ENCODE results near the gene GPR18.
"Not testable (repeated sequence)": the region's sequence is repeated elsewhere in the genome, so short reads cannot be mapped to it uniquely, and the experiment has no call there.

GPR18 gene

DNA sequence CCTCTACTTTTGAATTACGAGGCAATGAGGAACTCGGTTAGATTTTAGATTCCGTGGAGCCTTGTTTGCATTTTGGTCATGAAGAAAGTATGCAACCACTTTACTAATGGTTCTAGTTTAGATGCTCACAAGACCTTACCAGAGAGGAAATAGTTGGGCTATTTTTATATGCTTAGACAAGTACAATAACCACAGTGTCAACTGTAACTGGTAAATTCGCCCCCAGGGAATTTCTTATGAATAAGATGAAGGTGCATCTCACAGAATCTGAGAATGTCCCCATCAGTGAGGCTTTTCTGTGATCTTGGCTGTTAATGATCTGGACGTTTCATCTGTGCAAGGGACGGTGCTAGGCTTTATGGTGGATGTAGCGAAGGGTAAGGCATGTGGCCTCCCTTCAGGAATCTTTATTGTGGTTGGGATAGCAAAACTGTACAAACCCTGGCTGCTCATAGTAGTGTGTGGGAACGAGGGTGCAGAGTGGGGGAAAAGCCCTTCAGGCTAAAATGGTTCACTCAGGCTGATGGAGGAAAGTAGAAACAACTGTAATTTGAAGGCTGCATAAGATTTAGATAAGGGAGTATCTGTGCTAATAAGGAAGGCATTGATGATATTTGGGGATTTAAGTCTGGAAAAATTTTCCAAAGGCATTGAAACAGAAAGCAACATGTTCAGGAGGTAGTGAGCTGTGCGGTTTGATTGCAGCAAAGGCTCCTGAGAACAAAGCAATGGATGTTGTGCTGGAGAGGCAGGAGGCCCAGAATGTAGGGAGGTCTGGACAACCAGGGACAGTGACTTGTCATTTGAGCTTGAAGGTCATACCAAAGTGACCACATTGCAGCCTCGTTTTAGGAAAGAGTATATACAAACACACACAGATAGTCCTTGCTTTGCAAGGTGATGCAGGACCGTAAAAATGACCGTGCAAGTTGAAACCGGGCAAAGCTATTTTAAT, 29.2 kb downstream of the GPR18 start:
- DNase-seq (ENCODE audit: low read depth in 2 of 2): no peak

- no peak for DNase-seq (ENCODE audit: low read depth in 2 of 2)
These were observed 30.1 kb downstream of the GPR18 start for GRCh38 chr13:99227909-99228688.

- no peak for DNase-seq (ENCODE audit: low read depth in 2 of 2)
These were observed 30.8 kb downstream of the GPR18 start for GRCh38 chr13:99227331-99227900.

DNA sequence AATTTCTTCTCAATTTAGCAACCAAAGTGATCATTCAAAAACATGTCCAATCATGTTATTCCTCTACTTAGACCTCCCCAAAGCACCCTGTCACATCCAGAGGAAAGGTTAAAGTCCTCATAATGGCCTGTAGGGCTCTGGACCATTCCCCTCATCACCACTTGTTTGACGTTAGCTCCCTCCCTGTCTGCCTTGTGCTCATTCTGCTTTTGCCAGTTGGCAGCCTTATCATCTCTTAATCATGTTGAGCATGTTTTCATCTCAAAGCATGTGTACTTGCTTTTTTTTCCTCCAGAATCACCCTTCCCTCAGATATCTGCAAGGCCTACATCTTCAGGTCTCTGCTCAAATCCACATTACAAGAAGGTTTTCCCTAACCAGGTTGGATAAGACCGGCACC, 31.7 kb downstream of the GPR18 start:
- DNase-seq (ENCODE audit: low read depth in 2 of 2): no peak

DNA sequence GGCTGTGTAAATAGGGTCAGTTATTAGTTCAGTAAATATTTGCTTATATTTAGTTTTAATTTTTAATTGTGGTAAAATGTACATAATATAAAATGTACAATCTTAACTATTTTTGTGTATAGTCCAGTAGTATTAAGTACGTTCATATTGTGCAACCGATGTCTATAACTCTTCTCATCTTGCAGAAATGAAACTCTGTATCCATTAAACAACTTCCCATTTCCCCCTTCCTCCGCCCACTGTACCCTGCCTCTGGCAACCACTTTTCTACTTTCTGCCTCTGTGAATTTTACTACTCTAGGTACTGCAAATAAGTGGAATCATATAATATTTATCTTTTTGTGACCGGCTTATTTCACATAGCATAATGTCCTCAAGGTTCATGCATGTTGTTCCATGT, 33.1 kb downstream of the GPR18 start:
- DNase-seq (ENCODE audit: low read depth in 2 of 2): no peak

DNA sequence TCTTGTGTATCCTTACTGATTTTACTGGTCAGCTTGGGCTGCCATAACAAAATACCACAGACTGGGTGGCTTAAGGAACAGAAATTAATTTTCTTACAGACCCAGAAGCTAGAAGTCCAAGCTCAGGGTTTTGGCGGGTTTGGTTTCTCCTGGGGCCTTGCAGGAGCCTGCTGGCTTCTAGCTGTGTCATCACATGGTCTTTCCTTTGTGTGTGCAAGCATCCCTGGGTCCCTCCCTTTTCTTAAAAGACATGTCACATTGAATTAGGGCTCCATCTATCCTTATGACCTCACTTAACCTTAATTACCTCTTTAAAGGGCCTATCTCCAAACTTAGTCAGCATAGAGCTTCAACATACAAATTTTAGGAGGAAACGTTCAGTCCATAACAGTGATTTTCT, 34.2 kb downstream of the GPR18 start:
- DNase-seq (ENCODE audit: low read depth in 2 of 2): no peak

GRCh38 chr13:99223587-99223986, 34.6 kb downstream of the GPR18 start:
- no peak for DNase-seq (ENCODE audit: low read depth in 2 of 2)

- no peak for DNase-seq (ENCODE audit: low read depth in 2 of 2)
These were observed 36.5 kb downstream of the GPR18 start for GRCh38 chr13:99221567-99222239.

DNA sequence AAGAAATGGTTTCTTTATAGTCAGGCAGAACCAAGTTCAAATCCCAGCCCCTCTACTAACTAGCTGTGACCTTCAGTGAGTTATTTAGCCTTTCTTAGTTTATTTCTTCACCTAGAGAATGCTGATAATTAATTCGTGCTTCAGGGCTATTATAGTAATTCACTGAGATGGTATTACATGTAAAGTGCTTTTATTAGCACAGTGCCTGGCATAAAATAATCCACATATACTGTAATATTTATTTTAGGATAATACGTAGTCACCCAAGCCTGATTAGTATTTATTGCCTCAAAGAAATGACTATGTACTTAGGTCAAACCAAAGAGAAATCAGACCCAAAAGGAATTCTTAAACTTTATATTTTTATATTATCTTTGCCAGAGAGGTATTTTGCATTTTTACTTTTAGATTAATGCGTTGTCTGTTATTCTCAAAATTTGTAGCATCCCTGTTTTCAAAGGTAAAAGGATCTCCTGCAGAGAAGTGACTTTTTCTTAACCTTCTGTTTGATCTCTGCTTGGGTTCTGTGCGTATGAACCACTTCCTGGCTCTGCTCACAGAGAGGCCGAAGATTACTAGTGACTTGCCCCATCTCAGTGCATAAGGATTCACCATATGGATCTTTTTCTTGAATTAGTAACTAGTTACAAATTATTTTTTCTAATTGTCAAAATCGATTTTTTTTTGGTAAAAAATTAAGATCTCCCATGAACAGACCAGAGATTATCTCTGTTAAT, 37.8 kb downstream of the GPR18 start:
- DNase-seq (ENCODE audit: low read depth in 2 of 2): no peak

- DNase-seq (ENCODE audit: low read depth in 2 of 2): no peak
These were observed 39.2 kb downstream of the GPR18 start for GRCh38 chr13:99218969-99219368.

- no peak for DNase-seq (ENCODE audit: low read depth in 2 of 2)
These were observed 39.6 kb downstream of the GPR18 start for GRCh38 chr13:99218545-99218944.

GRCh38 chr13:99218126-99218525, 40.1 kb downstream of the GPR18 start:
- DNase-seq (ENCODE audit: low read depth in 2 of 2): no peak

- no peak for DNase-seq (ENCODE audit: low read depth in 2 of 2)
These were observed 40.6 kb downstream of the GPR18 start for GRCh38 chr13:99217461-99218110.

- DNase-seq (ENCODE audit: low read depth in 2 of 2): no peak
These were observed 42.9 kb downstream of the GPR18 start for GRCh38 chr13:99215184-99215830.

DNA sequence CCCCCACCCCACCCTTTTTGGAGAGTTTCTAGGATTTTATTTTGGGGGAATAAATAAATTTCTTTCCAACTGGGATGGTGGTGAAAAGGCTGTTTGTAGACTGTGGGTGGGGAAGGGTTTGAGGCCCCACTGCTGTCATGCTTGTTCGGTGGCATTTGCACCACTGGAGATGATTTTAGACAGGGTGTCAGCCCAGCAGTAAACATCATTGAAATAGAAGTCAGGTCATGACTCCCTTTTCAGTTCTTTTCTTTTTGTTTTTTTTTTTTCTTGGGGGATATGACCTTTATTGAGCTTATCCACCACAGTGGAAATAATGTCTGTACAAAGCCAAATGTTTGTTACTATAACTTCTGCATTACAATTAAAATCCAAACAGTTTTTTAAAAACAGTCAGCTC, 43.4 kb downstream of the GPR18 start:
- DNase-seq (ENCODE audit: low read depth in 2 of 2): no peak

DNA sequence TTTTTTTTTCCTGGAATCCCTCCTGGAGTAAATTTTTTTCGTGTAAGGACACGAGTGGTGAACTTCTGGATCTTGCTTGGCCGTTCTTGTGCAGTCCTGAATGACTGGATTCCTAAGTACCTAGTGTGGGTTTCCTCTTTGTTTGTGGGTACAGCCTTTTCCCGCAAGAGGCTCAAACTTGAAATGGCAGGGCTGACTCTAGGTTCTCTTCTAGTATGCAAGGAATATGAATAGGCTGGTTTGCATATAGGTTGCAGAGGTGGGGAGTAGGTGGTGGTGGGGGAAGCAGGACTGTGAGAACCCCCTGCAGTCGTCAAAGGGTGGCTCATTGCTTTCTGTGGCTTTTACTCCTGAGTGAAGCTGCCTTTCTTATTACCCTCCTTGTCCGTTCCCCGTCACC, 43.9 kb downstream of the GPR18 start:
- DNase-seq (ENCODE audit: low read depth in 2 of 2): peak in 1 of 2 donors; percentile 53

DNA sequence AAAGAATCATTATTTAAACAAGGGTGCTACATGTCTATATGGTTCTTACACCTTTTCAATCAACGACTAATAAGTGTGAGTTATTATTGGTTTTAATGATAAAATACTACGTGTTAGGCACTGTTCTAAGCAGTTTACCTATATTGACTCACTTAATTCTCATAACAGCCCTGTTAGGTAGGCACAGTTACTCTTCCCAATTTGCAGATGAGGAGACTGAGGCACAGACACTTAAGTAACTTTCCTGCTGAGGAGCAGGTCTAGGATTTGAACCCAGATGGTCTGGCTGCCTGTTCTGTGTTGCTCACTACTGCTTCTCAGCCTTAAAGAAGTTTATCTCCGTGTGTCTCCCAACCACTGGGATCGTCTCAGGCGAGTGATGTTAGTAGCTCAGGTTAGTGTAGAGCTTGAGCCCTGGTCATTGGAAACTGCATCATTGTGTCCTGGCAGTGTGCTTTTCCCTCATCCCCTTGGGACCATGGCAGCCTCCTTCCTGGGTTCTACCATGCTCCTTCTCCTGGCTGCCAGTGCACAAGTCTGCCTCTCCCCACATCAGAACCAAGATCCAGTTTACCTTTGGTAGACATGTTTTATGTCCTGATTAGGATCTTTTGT, 46.7 kb downstream of the GPR18 start:
- DNase-seq (ENCODE audit: low read depth in 2 of 2): no peak

DNA sequence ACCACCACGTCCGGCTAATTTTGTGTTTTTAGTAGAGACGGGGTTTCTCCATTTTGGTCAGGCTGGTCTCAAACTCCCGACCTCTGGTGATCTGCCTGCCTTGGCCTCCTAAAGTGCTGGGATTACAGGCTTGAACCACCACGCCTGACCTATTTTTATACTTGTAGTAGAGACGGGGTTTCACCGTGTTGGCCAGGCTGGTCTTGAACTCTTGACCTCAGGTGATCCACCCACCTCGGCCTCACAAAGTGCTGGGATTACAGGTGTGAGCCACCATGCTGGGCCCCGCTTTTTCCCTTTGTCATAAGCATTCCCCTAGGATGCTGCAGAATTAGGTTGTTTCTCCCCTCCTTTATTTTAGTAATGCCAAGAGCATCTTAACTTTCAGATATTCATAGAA, 47.6 kb downstream of the GPR18 start:
- not testable (repeated sequence) for DNase-seq (ENCODE audit: low read depth in 2 of 2)

- no peak for DNase-seq (ENCODE audit: low read depth in 2 of 2)
These were observed 49.2 kb downstream of the GPR18 start for GRCh38 chr13:99208845-99209527.

All from stimulated activated CD4-positive, alpha-beta T cell treated with anti-CD3 and anti-CD28 coated beads, Interleukin-4, amount 100 ng/mL, for 48 hours (primary cell).